ENCODE measurements around the gene KIF3C. TPM values are rescaled to one million over a fixed set of nuclear protein-coding genes. Genes with fewer than 3 reads are reported as not detected.
A peak's percentile ranks its signal among the peaks of the same experiment; 100 is the strongest.
"Not testable (repeated sequence)": the region's sequence is repeated elsewhere in the genome, so short reads cannot be mapped to it uniquely, and the experiment has no call there.

KIF3C gene
- total RNA-seq, 1 donor from 2014 or later, result 3.7 TPM

DNA sequence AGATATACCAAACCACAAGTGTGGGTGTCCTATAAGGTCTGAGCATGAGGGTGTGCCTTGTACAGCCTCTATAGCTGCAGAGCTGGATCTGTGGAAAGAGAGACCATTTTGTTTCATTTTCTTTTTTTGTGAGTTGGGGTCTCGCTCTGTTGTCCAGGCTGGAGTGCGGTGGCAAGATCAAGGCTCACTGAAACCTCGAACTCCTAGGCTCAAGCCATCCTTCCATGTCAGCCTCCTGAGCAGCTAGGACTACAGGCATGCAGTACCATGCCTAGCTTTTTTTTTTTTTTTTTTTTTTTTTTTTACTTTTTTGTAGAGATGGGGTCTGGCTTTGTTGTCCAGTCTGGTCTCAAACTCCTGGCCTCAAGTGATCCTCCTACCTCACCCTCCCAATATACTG lies 10.7 kb downstream of the KIF3C start:
- Histone ChIP-seq H3K9me3 (ENCODE audit: control insufficient read depth in 3 of 3, low read length in 3 of 3) (no peaks in the 10 kb centered on the region), H3K27ac (ENCODE audit: low read depth, low read length) (no peak overlapping the region), H3K36me3 (ENCODE audit: control insufficient read depth in 3 of 3, insufficient read depth in 3 of 3, low read length in 3 of 3) (no peaks in the 10 kb centered on the region), H3K9ac (ENCODE audit: low read depth in 1 of 3, low read length in 3 of 3) (no peak overlapping the region), H3K4me1 (ENCODE audit: control insufficient read depth in 3 of 3, insufficient read depth in 3 of 3, low read length in 3 of 3) (peaks cover 0 to 3% (median 0%) of the 10 kb centered on the region in 3 donors), H3K4me3 (ENCODE audit: low read length in 3 of 3) (no peak overlapping the region), H3K27me3 (ENCODE audit: control insufficient read depth in 3 of 3, insufficient read depth in 3 of 3, low read length in 3 of 3) (no peaks in the 10 kb centered on the region)

GRCh38 chr2:25966531-25967270 lies 15.6 kb downstream of the KIF3C start:
- Histone ChIP-seq H3K36me3 (ENCODE audit: control insufficient read depth in 3 of 3, insufficient read depth in 3 of 3, low read length in 3 of 3) (no peaks in the 10 kb centered on the region), H3K27ac (ENCODE audit: low read depth, low read length) (no peak overlapping the region), H3K4me1 (ENCODE audit: control insufficient read depth in 3 of 3, insufficient read depth in 3 of 3, low read length in 3 of 3) (no peaks in the 10 kb centered on the region), H3K4me3 (ENCODE audit: low read length in 3 of 3) (no peak overlapping the region), H3K27me3 (ENCODE audit: control insufficient read depth in 3 of 3, insufficient read depth in 3 of 3, low read length in 3 of 3) (no peaks in the 10 kb centered on the region), H3K9ac (ENCODE audit: low read depth in 1 of 3, low read length in 3 of 3) (peak overlapping the region in 1 of 3 donors; percentile 25), H3K9me3 (ENCODE audit: control insufficient read depth in 3 of 3, low read length in 3 of 3) (no peaks in the 10 kb centered on the region)

DNA sequence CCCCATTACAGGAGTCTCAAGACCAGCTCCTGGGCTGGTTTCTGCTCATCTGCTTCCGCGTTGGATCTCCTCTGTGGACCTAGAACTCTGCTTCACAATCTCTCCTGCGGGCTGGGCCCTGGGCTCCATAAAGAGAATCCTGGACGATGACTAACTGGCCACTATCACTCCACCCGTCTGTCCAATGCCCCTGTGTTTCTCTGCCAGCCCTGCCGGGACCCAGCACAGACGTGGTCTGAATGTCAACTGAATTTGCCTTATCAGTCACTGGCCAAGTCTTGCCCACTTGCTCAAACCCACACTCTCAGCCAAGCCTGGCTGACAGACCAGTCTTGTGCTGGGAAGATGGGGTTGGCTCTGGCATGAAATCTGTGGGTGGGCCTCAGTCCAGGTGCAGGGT lies 17.4 kb downstream of the KIF3C start:
- Histone ChIP-seq H3K27me3 (ENCODE audit: control insufficient read depth in 3 of 3, insufficient read depth in 3 of 3, low read length in 3 of 3) (no peaks in the 10 kb centered on the region), H3K9ac (ENCODE audit: low read depth in 1 of 3, low read length in 3 of 3) (no peak overlapping the region), H3K4me3 (ENCODE audit: low read length in 3 of 3) (no peak overlapping the region), H3K36me3 (ENCODE audit: control insufficient read depth in 3 of 3, insufficient read depth in 3 of 3, low read length in 3 of 3) (no peaks in the 10 kb centered on the region), H3K9me3 (ENCODE audit: control insufficient read depth in 3 of 3, low read length in 3 of 3) (no peaks in the 10 kb centered on the region), H3K4me1 (ENCODE audit: control insufficient read depth in 3 of 3, insufficient read depth in 3 of 3, low read length in 3 of 3) (peaks cover 0 to 2% (median 0%) of the 10 kb centered on the region in 3 donors), H3K27ac (ENCODE audit: low read depth, low read length) (no peak overlapping the region)

DNA sequence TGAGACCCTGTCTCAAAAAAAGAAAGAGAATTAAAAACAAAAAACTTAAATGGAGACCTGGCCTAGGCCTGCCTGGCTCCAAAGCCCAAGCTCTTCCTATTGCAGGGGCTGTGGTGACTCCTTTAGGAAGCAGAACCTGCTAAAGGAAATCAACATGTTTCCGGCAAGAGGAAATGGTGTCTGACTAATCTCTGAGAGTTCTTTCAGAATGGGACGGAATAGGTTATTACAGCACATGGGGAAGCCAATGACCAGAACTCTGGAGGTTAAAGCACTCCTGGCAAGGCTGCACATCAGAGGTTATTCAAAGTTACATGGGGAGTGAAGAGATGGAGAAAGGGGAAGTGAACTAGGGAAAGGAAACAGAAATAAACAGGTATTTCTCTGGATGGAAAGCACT lies 21.4 kb downstream of the KIF3C start:
- Histone ChIP-seq H3K36me3 (ENCODE audit: control insufficient read depth in 3 of 3, insufficient read depth in 3 of 3, low read length in 3 of 3) (peaks cover 0 to 3% (median 0%) of the 10 kb centered on the region in 3 donors), H3K27me3 (ENCODE audit: control insufficient read depth in 3 of 3, insufficient read depth in 3 of 3, low read length in 3 of 3) (no peaks in the 10 kb centered on the region), H3K4me3 (ENCODE audit: low read length in 3 of 3) (no peak overlapping the region), H3K9ac (ENCODE audit: low read depth in 1 of 3, low read length in 3 of 3) (no peak overlapping the region), H3K9me3 (ENCODE audit: control insufficient read depth in 3 of 3, low read length in 3 of 3) (no peaks in the 10 kb centered on the region), H3K27ac (ENCODE audit: low read depth, low read length) (no peak overlapping the region), H3K4me1 (ENCODE audit: control insufficient read depth in 3 of 3, insufficient read depth in 3 of 3, low read length in 3 of 3) (peaks cover 0 to 2% (median 0%) of the 10 kb centered on the region in 3 donors)

DNA sequence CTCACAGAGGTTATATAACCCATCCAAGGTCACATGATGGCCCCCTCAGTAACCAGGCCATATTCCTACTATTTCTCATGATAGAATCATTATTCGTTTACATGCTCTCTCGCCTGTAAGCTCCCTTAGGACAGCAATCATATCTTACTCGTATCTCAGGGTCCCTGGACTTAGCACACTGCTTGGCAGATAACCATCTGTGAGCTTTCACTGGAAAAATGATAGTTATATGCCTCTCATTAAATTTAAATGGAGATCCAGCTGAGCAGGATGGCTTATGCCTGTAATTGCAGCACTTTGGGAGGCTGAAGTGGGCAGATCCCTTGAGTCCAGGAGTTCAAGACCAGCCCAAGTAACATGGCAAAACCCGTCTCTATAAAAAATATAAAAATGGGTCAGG lies 21.9 kb downstream of the KIF3C start:
- no peak overlapping the region for H3K27ac ChIP-seq (ENCODE audit: low read depth, low read length)
- H3K4me1 ChIP-seq (ENCODE audit: control insufficient read depth in 3 of 3, insufficient read depth in 3 of 3, low read length in 3 of 3), result peaks cover 0 to 2% (median 0%) of the 10 kb centered on the region in 3 donors
- peaks cover 0 to 3% (median 0%) of the 10 kb centered on the region in 3 donors for H3K36me3 ChIP-seq (ENCODE audit: control insufficient read depth in 3 of 3, insufficient read depth in 3 of 3, low read length in 3 of 3)
- no peaks in the 10 kb centered on the region for H3K27me3 ChIP-seq (ENCODE audit: control insufficient read depth in 3 of 3, insufficient read depth in 3 of 3, low read length in 3 of 3)
- no peak overlapping the region for H3K4me3 ChIP-seq (ENCODE audit: low read length in 3 of 3)
- no peaks in the 10 kb centered on the region for H3K9me3 ChIP-seq (ENCODE audit: control insufficient read depth in 3 of 3, low read length in 3 of 3)
- peak overlapping the region in 1 of 3 donors; percentile 9 for H3K9ac ChIP-seq (ENCODE audit: low read depth in 1 of 3, low read length in 3 of 3)

- H3K4me3 ChIP-seq (ENCODE audit: low read length in 3 of 3); H3K27ac ChIP-seq (ENCODE audit: low read depth, low read length); H3K27me3 ChIP-seq (ENCODE audit: control insufficient read depth in 3 of 3, insufficient read depth in 3 of 3, low read length in 3 of 3); H3K4me1 ChIP-seq (ENCODE audit: control insufficient read depth in 3 of 3, insufficient read depth in 3 of 3, low read length in 3 of 3); H3K9ac ChIP-seq (ENCODE audit: low read depth in 1 of 3, low read length in 3 of 3); H3K36me3 ChIP-seq (ENCODE audit: control insufficient read depth in 3 of 3, insufficient read depth in 3 of 3, low read length in 3 of 3); H3K9me3 ChIP-seq (ENCODE audit: control insufficient read depth in 3 of 3, low read length in 3 of 3): not testable (repeated sequence)
These were observed 23.7 kb downstream of the KIF3C start for GRCh38 chr2:25958611-25959010.

DNA sequence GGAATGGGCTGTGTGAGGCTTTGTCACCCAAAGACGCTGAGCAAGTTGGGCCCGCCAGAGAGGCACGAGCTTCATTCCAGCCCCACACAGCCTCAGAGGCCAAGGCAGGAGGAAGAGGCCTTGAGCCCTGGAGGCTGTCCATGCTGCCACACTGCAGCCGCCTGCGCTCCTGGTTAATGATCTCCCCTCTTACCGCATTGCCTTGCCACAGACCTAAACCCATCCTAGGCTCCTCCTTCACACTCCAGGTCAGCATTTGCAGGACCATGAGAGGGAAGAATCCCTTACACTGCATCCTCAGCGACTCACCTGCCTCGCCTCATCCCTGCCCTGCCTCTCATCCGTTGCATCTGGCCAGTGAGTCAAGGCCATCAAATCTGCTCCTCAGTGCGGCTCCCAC lies 24.6 kb downstream of the KIF3C start:
- Histone ChIP-seq H3K27me3 (ENCODE audit: control insufficient read depth in 3 of 3, insufficient read depth in 3 of 3, low read length in 3 of 3) (no peaks in the 10 kb centered on the region), H3K9me3 (ENCODE audit: control insufficient read depth in 3 of 3, low read length in 3 of 3) (no peaks in the 10 kb centered on the region), H3K9ac (ENCODE audit: low read depth in 1 of 3, low read length in 3 of 3) (no peak overlapping the region), H3K27ac (ENCODE audit: low read depth, low read length) (no peak overlapping the region), H3K4me3 (ENCODE audit: low read length in 3 of 3) (no peak overlapping the region), H3K4me1 (ENCODE audit: control insufficient read depth in 3 of 3, insufficient read depth in 3 of 3, low read length in 3 of 3) (peaks cover 0 to 2% (median 0%) of the 10 kb centered on the region in 3 donors), H3K36me3 (ENCODE audit: control insufficient read depth in 3 of 3, insufficient read depth in 3 of 3, low read length in 3 of 3) (peaks cover 0 to 3% (median 0%) of the 10 kb centered on the region in 3 donors)

DNA sequence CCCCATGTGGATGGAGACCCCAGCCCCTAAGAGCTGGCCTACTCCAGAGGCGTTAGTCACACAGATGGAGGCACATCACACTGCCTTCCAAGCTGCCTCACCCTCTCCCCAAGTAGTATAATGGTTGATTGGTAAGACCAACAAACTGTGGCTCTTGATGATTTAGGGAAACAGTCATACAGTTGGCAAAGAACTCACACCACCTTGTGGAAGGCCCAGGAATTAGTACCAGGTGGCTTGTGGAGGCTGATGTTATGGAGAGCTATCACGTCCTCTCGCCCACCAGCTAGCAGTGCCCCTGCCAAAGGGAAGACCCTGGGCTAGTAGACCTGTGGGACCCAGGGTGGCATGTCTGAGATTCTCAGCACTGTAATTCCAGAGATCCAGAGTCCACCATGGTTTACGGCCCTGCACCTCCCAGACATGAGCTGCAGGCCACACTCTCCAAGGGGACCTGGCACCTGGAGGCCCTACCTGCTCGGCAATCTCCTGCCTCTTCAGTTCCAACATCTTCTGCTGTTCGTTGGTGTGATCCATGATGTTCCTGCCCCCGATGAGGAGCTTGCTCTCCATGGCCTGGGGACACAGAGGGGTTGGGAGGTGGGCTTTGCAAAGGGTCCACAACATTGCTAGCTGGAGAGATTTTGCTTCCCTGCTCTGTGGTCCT lies 26.3 kb downstream of the KIF3C start:
- no peaks in the 10 kb centered on the region for H3K9me3 ChIP-seq (ENCODE audit: control insufficient read depth in 3 of 3, low read length in 3 of 3)
- no peak overlapping the region for H3K9ac ChIP-seq (ENCODE audit: low read depth in 1 of 3, low read length in 3 of 3)
- H3K27ac ChIP-seq (ENCODE audit: low read depth, low read length), result no peak overlapping the region
- peaks cover 0 to 5% (median 2%) of the 10 kb centered on the region in 3 donors for H3K4me1 ChIP-seq (ENCODE audit: control insufficient read depth in 3 of 3, insufficient read depth in 3 of 3, low read length in 3 of 3)
- H3K4me3 ChIP-seq (ENCODE audit: low read length in 3 of 3), result no peak overlapping the region
- H3K36me3 ChIP-seq (ENCODE audit: control insufficient read depth in 3 of 3, insufficient read depth in 3 of 3, low read length in 3 of 3), result peaks cover 0 to 3% (median 0%) of the 10 kb centered on the region in 3 donors
- no peaks in the 10 kb centered on the region for H3K27me3 ChIP-seq (ENCODE audit: control insufficient read depth in 3 of 3, insufficient read depth in 3 of 3, low read length in 3 of 3)

DNA sequence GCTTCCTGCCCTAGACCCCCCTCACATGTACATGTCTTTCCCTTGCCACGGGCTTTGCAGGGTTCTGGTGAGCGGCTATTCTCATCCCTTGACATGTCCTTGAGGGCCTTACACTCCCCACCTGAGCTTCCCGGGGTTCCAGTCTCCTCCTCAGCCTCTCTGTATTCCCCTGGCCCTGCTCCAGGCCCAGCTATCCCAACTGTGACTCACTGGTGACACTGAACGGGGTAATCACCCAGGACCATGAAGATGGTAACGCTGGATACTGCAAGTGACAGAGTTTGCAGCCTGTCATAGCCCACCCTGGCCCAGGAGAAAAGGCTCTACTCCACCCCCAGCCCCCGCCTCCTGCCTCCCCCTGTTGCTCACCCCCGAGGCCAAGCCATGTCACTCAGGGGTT lies 27.3 kb downstream of the KIF3C start:
- peaks cover 0 to 3% (median 0%) of the 10 kb centered on the region in 3 donors for H3K36me3 ChIP-seq (ENCODE audit: control insufficient read depth in 3 of 3, insufficient read depth in 3 of 3, low read length in 3 of 3)
- no peaks in the 10 kb centered on the region for H3K9me3 ChIP-seq (ENCODE audit: control insufficient read depth in 3 of 3, low read length in 3 of 3)
- H3K4me3 ChIP-seq (ENCODE audit: low read length in 3 of 3), result no peak overlapping the region
- peaks cover 0 to 5% (median 0%) of the 10 kb centered on the region in 3 donors for H3K4me1 ChIP-seq (ENCODE audit: control insufficient read depth in 3 of 3, insufficient read depth in 3 of 3, low read length in 3 of 3)
- H3K27ac ChIP-seq (ENCODE audit: low read depth, low read length), result no peak overlapping the region
- no peaks in the 10 kb centered on the region for H3K27me3 ChIP-seq (ENCODE audit: control insufficient read depth in 3 of 3, insufficient read depth in 3 of 3, low read length in 3 of 3)
- no peak overlapping the region for H3K9ac ChIP-seq (ENCODE audit: low read depth in 1 of 3, low read length in 3 of 3)

DNA sequence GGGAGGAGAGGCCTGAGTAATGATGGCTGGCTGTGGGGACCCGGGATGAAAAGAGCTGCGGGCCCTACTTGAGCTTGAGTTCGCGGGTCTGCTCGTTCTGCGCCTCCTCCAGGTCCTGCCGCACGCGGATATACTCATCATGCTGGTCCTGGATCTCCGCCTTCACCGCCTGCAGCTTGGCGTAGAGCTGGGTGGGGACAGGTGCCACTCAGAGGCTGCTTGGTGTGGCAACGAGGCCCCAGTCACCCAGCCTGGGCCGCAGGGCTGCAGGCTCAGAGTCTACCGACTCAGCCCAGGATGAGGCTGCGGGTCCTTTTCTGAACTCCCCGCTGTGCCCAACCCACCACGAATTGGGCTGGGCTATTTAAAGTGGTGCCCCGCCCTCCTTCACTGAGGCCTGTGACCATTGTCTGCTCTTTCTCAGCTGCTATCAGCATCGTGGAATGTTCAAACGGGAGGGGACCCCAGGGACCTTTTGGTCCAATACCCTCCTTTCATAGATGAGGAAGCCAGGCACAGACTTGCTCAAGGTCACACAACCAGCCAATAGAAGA lies 28.0 kb downstream of the KIF3C start:
- H3K4me3 ChIP-seq (ENCODE audit: low read length in 3 of 3), result no peak overlapping the region

More for the DNA sequence above, 28.0 kb downstream of the KIF3C start:
- H3K9me3 ChIP-seq (ENCODE audit: control insufficient read depth in 3 of 3, low read length in 3 of 3), result no peaks in the 10 kb centered on the region
- H3K27me3 ChIP-seq (ENCODE audit: control insufficient read depth in 3 of 3, insufficient read depth in 3 of 3, low read length in 3 of 3), result no peaks in the 10 kb centered on the region
- H3K4me1 ChIP-seq (ENCODE audit: control insufficient read depth in 3 of 3, insufficient read depth in 3 of 3, low read length in 3 of 3), result peaks cover 0 to 5% (median 0%) of the 10 kb centered on the region in 3 donors
- no peak overlapping the region for H3K9ac ChIP-seq (ENCODE audit: low read depth in 1 of 3, low read length in 3 of 3)
- H3K27ac ChIP-seq (ENCODE audit: low read depth, low read length), result no peak overlapping the region
- peaks cover 0 to 3% (median 0%) of the 10 kb centered on the region in 3 donors for H3K36me3 ChIP-seq (ENCODE audit: control insufficient read depth in 3 of 3, insufficient read depth in 3 of 3, low read length in 3 of 3)
